ENCODE results near the gene UTRN. TPM values are rescaled to one million over a fixed set of nuclear protein-coding genes. Genes with fewer than 3 reads are reported as not detected.

Gene UTRN
- total RNA-seq, 1 experiment from 2014 or later: 79.7 TPM

DNA sequence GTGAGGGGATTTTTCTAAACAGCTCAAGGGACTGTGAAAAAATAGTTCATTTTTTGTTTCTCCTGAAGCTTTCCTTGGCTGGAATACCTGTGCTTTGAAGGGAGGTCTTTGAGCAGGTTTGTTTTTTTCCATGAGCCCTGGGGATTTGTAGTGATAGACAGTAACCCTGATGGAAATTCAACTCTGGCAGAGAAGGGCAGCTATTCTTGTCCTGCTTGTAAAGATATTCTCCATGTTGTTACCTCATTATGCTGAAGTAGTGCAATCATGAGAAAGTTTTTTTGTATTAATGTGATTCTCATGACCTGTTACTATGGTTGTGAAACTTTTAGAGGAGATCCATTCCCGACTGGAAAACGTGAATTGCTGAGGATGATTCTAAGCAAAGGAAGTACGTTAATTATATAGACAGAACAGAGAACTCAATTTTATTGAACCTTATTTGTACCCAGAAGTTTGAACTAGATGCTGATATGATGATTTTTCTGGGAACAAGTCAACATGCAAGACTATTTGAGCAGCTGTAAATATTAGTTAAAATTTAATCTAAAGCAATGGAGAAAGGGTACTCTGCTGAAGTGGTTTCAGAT lies 12.5 kb downstream of the UTRN start:
- H3K27ac Mint-ChIP-seq: peak overlapping the region in 1 of 3 experiments; percentile 56; a peak in 1 of 7 replicates
- TF ChIP-seq, protein P1, sequence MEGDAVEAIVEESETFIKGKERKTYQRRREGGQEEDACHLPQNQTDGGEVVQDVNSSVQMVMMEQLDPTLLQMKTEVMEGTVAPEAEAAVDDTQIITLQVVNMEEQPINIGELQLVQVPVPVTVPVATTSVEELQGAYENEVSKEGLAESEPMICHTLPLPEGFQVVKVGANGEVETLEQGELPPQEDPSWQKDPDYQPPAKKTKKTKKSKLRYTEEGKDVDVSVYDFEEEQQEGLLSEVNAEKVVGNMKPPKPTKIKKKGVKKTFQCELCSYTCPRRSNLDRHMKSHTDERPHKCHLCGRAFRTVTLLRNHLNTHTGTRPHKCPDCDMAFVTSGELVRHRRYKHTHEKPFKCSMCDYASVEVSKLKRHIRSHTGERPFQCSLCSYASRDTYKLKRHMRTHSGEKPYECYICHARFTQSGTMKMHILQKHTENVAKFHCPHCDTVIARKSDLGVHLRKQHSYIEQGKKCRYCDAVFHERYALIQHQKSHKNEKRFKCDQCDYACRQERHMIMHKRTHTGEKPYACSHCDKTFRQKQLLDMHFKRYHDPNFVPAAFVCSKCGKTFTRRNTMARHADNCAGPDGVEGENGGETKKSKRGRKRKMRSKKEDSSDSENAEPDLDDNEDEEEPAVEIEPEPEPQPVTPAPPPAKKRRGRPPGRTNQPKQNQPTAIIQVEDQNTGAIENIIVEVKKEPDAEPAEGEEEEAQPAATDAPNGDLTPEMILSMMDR (conservative IDR thresholded peaks at IDR 0.05): no peak
- Histone ChIP-seq H3K14ac (ENCODE audit: insufficient read depth, low read length) (no peak overlapping the region), H4K8ac (replicated peaks; ENCODE audit: insufficient read length, low read depth, low read length) (no peak overlapping the region), H3K4me1 (ENCODE audit: insufficient read depth, low read length) (no peaks in the 10 kb centered on the region; the same call in 1 of the 2 replicates), H3K56ac (ENCODE audit: insufficient read length, low read depth, low read length) (no peak overlapping the region), H4K91ac (ENCODE audit: insufficient read length, low read depth, low read length) (no peak overlapping the region), H2BK5ac (ENCODE audit: insufficient read length, low read length) (no peak overlapping the region), H3K79me1 (ENCODE audit: insufficient read depth, low read depth, low read length, poor library complexity, severe bottlenecking) (no peaks in the 10 kb centered on the region), H2BK12ac (ENCODE audit: insufficient read length, low read depth, low read length) (no peak overlapping the region), H4K5ac (ENCODE audit: insufficient read length, low read depth, low read length) (no peak overlapping the region), H3K9ac (ENCODE audit: extremely low read depth, insufficient read length, low read length) (no peak overlapping the region), H3K9me3 (ENCODE audit: control insufficient read depth, low read depth, low read length) (no peaks in the 10 kb centered on the region), H4K20me1 (ENCODE audit: control insufficient read depth, insufficient read depth, insufficient read length) (no peaks in the 10 kb centered on the region), H2AFZ (ENCODE audit: low read length) (no peak overlapping the region), H3K4ac (ENCODE audit: low read depth, low read length) (no peak overlapping the region), H3K23me2 (ENCODE audit: insufficient read length, low read depth, low read length, poor library complexity, severe bottlenecking) (no peaks in the 10 kb centered on the region), H3T11ph (ENCODE audit: low read length) (no peak overlapping the region), H3K27ac (ENCODE audit: insufficient read length, low read depth, low read length) (no peak overlapping the region), H3K23ac (ENCODE audit: insufficient read length, low read depth, low read length) (no peak overlapping the region), H3K79me2 (ENCODE audit: insufficient read depth, low read length) (no peaks in the 10 kb centered on the region), H2BK120ac (ENCODE audit: low read depth, low read length, poor library complexity, severe bottlenecking) (no peak overlapping the region), H2AK5ac (ENCODE audit: insufficient read length, low read length) (no peak overlapping the region), H2BK15ac (ENCODE audit: low read depth, low read length) (no peak overlapping the region), H3K18ac (ENCODE audit: insufficient read length, low read depth, low read length) (no peak overlapping the region), H3K4me2 (ENCODE audit: insufficient read depth, insufficient read length, low read length) (no peak overlapping the region), H2BK20ac (ENCODE audit: low read depth, low read length, poor library complexity, severe bottlenecking) (no peak overlapping the region), H3K27me3 (ENCODE audit: insufficient read depth, low read length) (no peaks in the 10 kb centered on the region)
- no peak overlapping the region for H3K4me3 Mint-ChIP-seq
- no CpG with 5 or more reads among the region's 3 CpGs for WGBS (ENCODE audit: extremely low coverage, insufficient read length, low lambda C conversion rate)
- peaks cover 20 to 23% (median 22%) of the 10 kb centered on the region in 3 experiments for H3K36me3 Mint-ChIP-seq (ENCODE audit: insufficient read depth in 1 of 3, low read depth in 3 of 3)
- peaks cover 7 to 9% of the 10 kb centered on the region in 2 experiments for H3K4me1 Mint-ChIP-seq
- no peaks in the 10 kb centered on the region for H3K27me3 Mint-ChIP-seq (ENCODE audit: low read depth)
- peaks cover 0 to 6% of the 10 kb centered on the region in 2 experiments; a peak in 1 of 5 replicates for H3K9me3 Mint-ChIP-seq
- DNase-seq: no peak
